ENCODE data around the gene TFPI.

The TFPI gene

GRCh38 chr2:187548656-187549055 is 5.6 kb downstream of the TFPI start:
- Histone ChIP-seq H3F3A (ENCODE audit: insufficient read depth) (no peaks in the 10 kb centered on the region), H3K27ac (ENCODE audit: low read depth, low read length) (no peak overlapping the region), H3K9ac (ENCODE audit: low read length) (no peak overlapping the region), H3K4me2 (ENCODE audit: low read depth, low read length, poor library complexity, severe bottlenecking) (no peak overlapping the region), H3K4me3 (ENCODE audit: insufficient read depth, low read length, poor library complexity, severe bottlenecking) (no peak overlapping the region), H3K9me3 (ENCODE audit: insufficient read depth, low read length) (no peaks in the 10 kb centered on the region), H3K27me3 (ENCODE audit: low read length) (no peaks in the 10 kb centered on the region), H3K79me2 (ENCODE audit: insufficient read depth, low read length) (no peaks in the 10 kb centered on the region), H3K36me3 (ENCODE audit: low read length) (no peaks in the 10 kb centered on the region), H3K9me2 (replicated peaks; ENCODE audit: insufficient read depth, low read length) (no peaks in the 10 kb centered on the region), H4K20me1 (ENCODE audit: low read depth, low read length) (no peaks in the 10 kb centered on the region), H2AFZ (ENCODE audit: low read depth, low read length, severe bottlenecking) (no peak overlapping the region)
- TF ChIP-seq CTCF (IDR thresholded peaks at IDR 0.05; ENCODE audit: insufficient read depth, low read length, poor library complexity, severe bottlenecking) (no peak), EZH2phosphoT487 (conservative IDR thresholded peaks at IDR 0.05; ENCODE audit: low read length) (no peak)

GRCh38 chr2:187547353-187547979 is 6.8 kb downstream of the TFPI start:
- Histone ChIP-seq H3K4me3 (ENCODE audit: insufficient read depth, low read length, poor library complexity, severe bottlenecking) (no peak overlapping the region), H3K9ac (ENCODE audit: low read length) (no peak overlapping the region), H3K4me2 (ENCODE audit: low read depth, low read length, poor library complexity, severe bottlenecking) (no peak overlapping the region), H4K20me1 (ENCODE audit: low read depth, low read length) (no peaks in the 10 kb centered on the region), H3K9me2 (replicated peaks; ENCODE audit: insufficient read depth, low read length) (no peaks in the 10 kb centered on the region), H3K9me3 (ENCODE audit: insufficient read depth, low read length) (no peaks in the 10 kb centered on the region), H3K79me2 (ENCODE audit: insufficient read depth, low read length) (no peaks in the 10 kb centered on the region), H3K36me3 (ENCODE audit: low read length) (no peaks in the 10 kb centered on the region), H2AFZ (ENCODE audit: low read depth, low read length, severe bottlenecking) (no peak overlapping the region), H3F3A (ENCODE audit: insufficient read depth) (no peaks in the 10 kb centered on the region), H3K27ac (ENCODE audit: low read depth, low read length) (no peak overlapping the region), H3K27me3 (ENCODE audit: low read length) (no peaks in the 10 kb centered on the region)
- TF ChIP-seq CTCF (IDR thresholded peaks at IDR 0.05; ENCODE audit: insufficient read depth, low read length, poor library complexity, severe bottlenecking) (no peak), EZH2phosphoT487 (conservative IDR thresholded peaks at IDR 0.05; ENCODE audit: low read length) (no peak)

GRCh38 chr2:187546762-187547333 is 7.4 kb downstream of the TFPI start:
- no peaks in the 10 kb centered on the region for H3K36me3 ChIP-seq (ENCODE audit: low read length)
- H3K27ac ChIP-seq (ENCODE audit: low read depth, low read length): no peak overlapping the region
- no peaks in the 10 kb centered on the region for H3K27me3 ChIP-seq (ENCODE audit: low read length)
- no peak overlapping the region for H3K4me2 ChIP-seq (ENCODE audit: low read depth, low read length, poor library complexity, severe bottlenecking)
- no peaks in the 10 kb centered on the region for H3F3A ChIP-seq (ENCODE audit: insufficient read depth)
- TF ChIP-seq CTCF (IDR thresholded peaks at IDR 0.05; ENCODE audit: insufficient read depth, low read length, poor library complexity, severe bottlenecking): no peak
- TF ChIP-seq EZH2phosphoT487 (conservative IDR thresholded peaks at IDR 0.05; ENCODE audit: low read length): no peak
- H2AFZ ChIP-seq (ENCODE audit: low read depth, low read length, severe bottlenecking): no peak overlapping the region
- no peaks in the 10 kb centered on the region for H3K9me3 ChIP-seq (ENCODE audit: insufficient read depth, low read length)
- H3K79me2 ChIP-seq (ENCODE audit: insufficient read depth, low read length): no peaks in the 10 kb centered on the region
- no peaks in the 10 kb centered on the region for H3K9me2 ChIP-seq (replicated peaks; ENCODE audit: insufficient read depth, low read length)
- H3K4me3 ChIP-seq (ENCODE audit: insufficient read depth, low read length, poor library complexity, severe bottlenecking): no peak overlapping the region
- H3K9ac ChIP-seq (ENCODE audit: low read length): no peak overlapping the region
- H4K20me1 ChIP-seq (ENCODE audit: low read depth, low read length): no peaks in the 10 kb centered on the region

Measured in SU-DHL-6 (cell line).